T-helper 17 cell (primary cell): ENCODE data around the gene CDK17. TPM values are rescaled to one million over a fixed set of nuclear protein-coding genes. Genes with fewer than 3 reads are reported as not detected.
"Not testable (repeated sequence)": the region's sequence is repeated elsewhere in the genome, so short reads cannot be mapped to it uniquely, and the experiment has no call there.

Experiments used
- ATAC-seq: fragments of 150-1000 bp; cut with Tn5 transposase; 2 replicates; pipeline ENCODE4 v1.10.0; 2021; ENCODE audit warnings: mild to moderate bottlenecking, moderate library complexity
- DNase-seq, 3 donors: peaks; one replicate each; pipeline versions ENCODE4 v3.0.0 to v3.0.0-alpha.2; 2020 to 2021
- H3K9me3 ChIP-seq: one replicate; pipeline ENCODE4 v1.7.0; 2013; ENCODE audit warnings: low read length, mild to moderate bottlenecking; ENCODE audit not compliant: control insufficient read depth, poor library complexity, severe bottlenecking
- H3K27ac Mint-ChIP-seq: one replicate; pipeline ENCODE4 v1.8.0; 2022; ENCODE audit warnings: mild to moderate bottlenecking, moderate library complexity, mixed read lengths
- H3K27me3 Mint-ChIP-seq: one replicate; pipeline ENCODE4 v1.8.0; 2022; ENCODE audit warnings: mixed read lengths
- H3K36me3 Mint-ChIP-seq: one replicate; pipeline ENCODE4 v1.8.0; 2022; ENCODE audit warnings: low read depth, mixed read lengths
- H3K4me1 Mint-ChIP-seq: one replicate; pipeline ENCODE4 v1.8.0; 2022; ENCODE audit warnings: mild to moderate bottlenecking, mixed read lengths
- H3K4me3 Mint-ChIP-seq: one replicate; pipeline ENCODE4 v1.8.0; 2022; ENCODE audit warnings: mild to moderate bottlenecking, moderate library complexity, mixed read lengths
- total RNA-seq, 4 donors: library from RNA in 2 of 4; stranded (reverse) in 2 of 4; gene quantifications; one replicate each; pipeline ENCODE4 v1.2.3 and lab custom pipeline; 2022 to 2026

CDK17 gene
- total RNA-seq, 2 donors from 2014 or later = 123 to 131 TPM

DNA sequence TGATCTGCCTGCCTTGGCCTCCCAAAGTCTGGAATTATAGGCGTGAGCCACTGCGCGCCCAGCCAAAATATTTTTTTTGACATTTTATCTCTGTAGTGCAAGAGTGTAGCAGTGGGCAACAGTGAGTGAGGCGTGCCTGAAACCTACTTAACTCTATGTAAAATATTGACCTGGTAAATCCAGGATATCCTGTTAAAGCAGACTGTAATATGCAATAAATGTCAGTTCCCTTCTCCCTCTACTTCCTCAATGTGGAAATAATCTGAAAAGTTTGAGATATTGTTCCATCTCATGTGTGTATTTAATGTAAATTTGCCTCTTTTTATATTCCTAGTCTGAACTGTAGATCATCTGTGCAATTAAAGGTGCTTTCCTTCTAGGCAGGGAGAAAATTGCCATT, 9.5 kb upstream of the CDK17 start:
- Mint-ChIP-seq H3K36me3 (peaks cover 2% of the 10 kb centered on the region), H3K27me3 (no peaks in the 10 kb centered on the region), H3K27ac (no peak overlapping the region), H3K4me1 (peaks cover 11% of the 10 kb centered on the region), H3K4me3 (no peak overlapping the region)
- ATAC-seq (no peak), DNase-seq (no peak)
- no peaks in the 10 kb centered on the region for H3K9me3 ChIP-seq

DNA sequence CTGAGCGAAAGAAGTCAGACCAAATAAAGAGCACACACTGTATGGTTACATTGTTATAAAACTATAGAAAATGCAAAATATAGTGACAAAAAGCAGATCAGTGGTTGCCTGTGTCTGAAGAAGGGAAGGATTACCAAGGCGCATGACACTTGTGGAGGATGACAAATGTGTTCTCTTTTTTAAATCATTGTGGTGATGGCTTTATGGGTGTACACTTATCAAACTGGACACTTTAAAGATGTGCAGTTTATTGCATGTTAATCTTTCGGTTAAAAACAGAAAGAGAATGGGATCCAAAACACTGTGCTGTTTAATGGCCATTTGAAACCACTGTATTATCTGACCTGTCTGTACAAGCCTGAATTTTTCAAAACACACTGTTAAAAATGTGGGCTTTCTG, 8.8 kb upstream of the CDK17 start:
- H3K9me3 ChIP-seq = no peaks in the 10 kb centered on the region
- Mint-ChIP-seq H3K27me3 (no peaks in the 10 kb centered on the region), H3K36me3 (peaks cover 2% of the 10 kb centered on the region), H3K4me3 (no peak overlapping the region), H3K4me1 (peaks cover 11% of the 10 kb centered on the region), H3K27ac (no peak overlapping the region)
- DNase-seq (no peak), ATAC-seq (no peak)

- H3K27me3 Mint-ChIP-seq, H3K27ac Mint-ChIP-seq, DNase-seq, H3K9me3 ChIP-seq, H3K36me3 Mint-ChIP-seq, H3K4me1 Mint-ChIP-seq: not testable (repeated sequence)
- peak; percentile 58 for ATAC-seq
- peak overlapping the region; percentile 7 for H3K4me3 Mint-ChIP-seq
These were observed 7.3 kb upstream of the CDK17 start for GRCh38 chr12:96407429-96408097.

- DNase-seq = no peak
- H3K4me3 Mint-ChIP-seq = no peak overlapping the region
- no peaks in the 10 kb centered on the region for H3K36me3 Mint-ChIP-seq
- ATAC-seq = no peak
- H3K27me3 Mint-ChIP-seq = no peaks in the 10 kb centered on the region
- peaks cover 14% of the 10 kb centered on the region for H3K4me1 Mint-ChIP-seq
- no peaks in the 10 kb centered on the region for H3K9me3 ChIP-seq
- no peak overlapping the region for H3K27ac Mint-ChIP-seq
These were observed 4.5 kb upstream of the CDK17 start for GRCh38 chr12:96404696-96405095.

DNA sequence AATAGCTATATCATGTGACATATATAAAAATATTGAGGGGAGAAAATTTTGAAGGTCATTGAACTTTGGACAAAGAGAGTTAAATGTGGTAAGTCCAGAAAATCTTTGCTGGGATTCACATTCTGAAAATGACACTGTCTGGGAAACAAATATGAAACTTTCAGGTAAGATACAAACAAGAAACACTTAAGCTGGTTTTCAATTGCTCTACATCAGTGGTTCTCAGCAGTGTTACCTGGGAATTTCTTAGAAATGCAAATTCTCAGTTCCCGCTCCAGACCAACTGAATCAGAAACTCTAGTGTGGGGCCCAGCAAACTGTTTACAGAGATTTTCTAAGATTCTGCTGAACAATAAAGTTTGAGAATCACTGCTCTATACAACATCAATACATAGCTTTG, 3.6 kb upstream of the CDK17 start:
- no peak overlapping the region for H3K27ac Mint-ChIP-seq
- DNase-seq (no peak), ATAC-seq (no peak)
- H3K4me1 Mint-ChIP-seq = peaks cover 14% of the 10 kb centered on the region
- no peaks in the 10 kb centered on the region for H3K9me3 ChIP-seq
- no peak overlapping the region for H3K4me3 Mint-ChIP-seq
- no peaks in the 10 kb centered on the region for H3K27me3 Mint-ChIP-seq
- H3K36me3 Mint-ChIP-seq = no peaks in the 10 kb centered on the region

- not testable (repeated sequence) for H3K4me3 Mint-ChIP-seq, H3K27me3 Mint-ChIP-seq, H3K9me3 ChIP-seq, H3K27ac Mint-ChIP-seq, H3K36me3 Mint-ChIP-seq, ATAC-seq, DNase-seq
- peaks cover 18% of the 10 kb centered on the region for H3K4me1 Mint-ChIP-seq
These were observed 2.3 kb upstream of the CDK17 start for GRCh38 chr12:96402522-96402921.

DNA sequence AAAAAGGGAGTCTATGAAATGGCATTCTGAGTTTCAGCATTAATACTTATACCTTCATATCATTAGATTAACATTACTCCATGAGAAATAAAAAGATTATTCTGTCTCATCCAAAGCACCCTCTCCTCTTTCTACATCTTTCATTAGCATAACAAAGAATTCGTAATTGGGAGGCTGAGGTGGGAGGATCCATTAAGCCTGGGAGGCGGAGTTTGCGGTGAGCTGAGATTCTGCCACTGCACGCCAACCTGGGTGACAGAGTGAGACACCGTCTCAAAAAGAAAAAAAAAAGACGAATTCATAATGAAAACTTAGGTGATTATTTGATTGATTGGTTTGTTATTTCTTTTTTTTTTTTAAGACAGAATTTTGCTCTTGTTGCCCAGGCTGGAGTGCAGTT, 1.8 kb upstream of the CDK17 start:
- peak overlapping the region; percentile 12 for H3K4me3 Mint-ChIP-seq
- H3K27ac Mint-ChIP-seq = peak overlapping the region; percentile 97
- DNase-seq = peak in 1 of 3 donors; percentile 21
- H3K9me3 ChIP-seq = no peaks in the 10 kb centered on the region
- H3K27me3 Mint-ChIP-seq = no peaks in the 10 kb centered on the region
- no peaks in the 10 kb centered on the region for H3K36me3 Mint-ChIP-seq
- H3K4me1 Mint-ChIP-seq = peaks cover 20% of the 10 kb centered on the region
- no peak for ATAC-seq

DNA sequence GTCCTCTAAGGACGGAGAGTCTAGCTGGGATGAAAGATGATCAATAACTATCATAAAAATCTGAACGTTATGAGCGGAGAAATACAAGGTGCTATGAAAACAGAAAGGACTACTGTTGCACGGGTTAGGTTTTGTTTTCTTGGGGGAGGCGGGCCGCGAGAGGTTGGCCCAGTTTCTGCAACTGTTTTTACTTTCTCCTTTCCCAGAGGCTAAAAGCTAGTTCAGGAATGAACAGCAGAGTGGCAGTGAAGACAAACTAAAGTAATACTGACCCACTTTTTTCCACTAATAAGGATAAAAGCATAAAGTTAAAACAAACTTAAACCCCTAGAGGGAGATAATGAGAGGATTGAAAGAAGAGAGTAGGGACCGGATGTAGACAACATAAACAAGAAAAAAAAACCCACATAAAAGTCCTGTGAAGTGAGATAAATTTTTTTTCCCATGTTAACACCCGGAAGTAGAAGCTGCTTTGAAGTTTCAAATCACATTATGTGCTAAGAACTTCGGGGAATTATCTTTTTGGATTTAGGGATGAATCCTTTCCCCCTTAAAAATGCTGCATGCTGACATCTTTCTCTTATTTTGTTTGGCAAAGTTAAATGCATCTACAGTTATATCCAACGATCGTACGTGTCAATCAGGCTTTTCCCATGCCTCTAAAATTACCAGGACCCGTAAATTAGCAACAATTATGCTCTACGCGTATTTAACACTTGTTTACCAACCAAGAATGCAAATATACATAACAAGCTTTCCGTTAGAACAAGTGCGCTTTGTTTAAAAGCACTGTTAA, 1.0 kb upstream of the CDK17 start:
- H3K36me3 Mint-ChIP-seq = no peaks in the 10 kb centered on the region

GRCh38 chr12:96400631-96401075, 414 bp upstream of the CDK17 start:
- H3K4me1 Mint-ChIP-seq = peaks cover 28% of the 10 kb centered on the region
- no peaks in the 10 kb centered on the region for H3K27me3 Mint-ChIP-seq
- no peaks in the 10 kb centered on the region for H3K36me3 Mint-ChIP-seq

More for the DNA sequence above, 1.0 kb upstream of the CDK17 start:
- Mint-ChIP-seq H3K4me1 (peaks cover 25% of the 10 kb centered on the region), H3K4me3 (peak overlapping the region; percentile 96), H3K27me3 (no peaks in the 10 kb centered on the region), H3K27ac (peak overlapping the region; percentile 97)
- ATAC-seq (peak; percentile 29), DNase-seq (peak in 1 of 3 donors; percentile 27)
- no peaks in the 10 kb centered on the region for H3K9me3 ChIP-seq

GRCh38 chr12:96399120-96399918, 920 bp downstream of the CDK17 start:
- H3K27me3 Mint-ChIP-seq = no peaks in the 10 kb centered on the region
- peak overlapping the region; percentile 97 for H3K27ac Mint-ChIP-seq
- no peaks in the 10 kb centered on the region for H3K36me3 Mint-ChIP-seq
- H3K4me3 Mint-ChIP-seq = peak overlapping the region; percentile 96
- DNase-seq = peak; percentile 65 to 74 (median 71)
- no peaks in the 10 kb centered on the region for H3K9me3 ChIP-seq
- H3K4me1 Mint-ChIP-seq = peaks cover 31% of the 10 kb centered on the region
- peak; percentile 54 for ATAC-seq

More at GRCh38 chr12:96400631-96401075, 414 bp upstream of the CDK17 start:
- Mint-ChIP-seq H3K4me3 (peak overlapping the region; percentile 96), H3K27ac (peak overlapping the region; percentile 97)
- H3K9me3 ChIP-seq = no peaks in the 10 kb centered on the region
- ATAC-seq (peak; percentile 22), DNase-seq (no peak)

- peak overlapping the region; percentile 97 for H3K27ac Mint-ChIP-seq
- no peaks in the 10 kb centered on the region for H3K36me3 Mint-ChIP-seq
- H3K4me1 Mint-ChIP-seq = peaks cover 31% of the 10 kb centered on the region
- DNase-seq = no peak
- H3K27me3 Mint-ChIP-seq = no peaks in the 10 kb centered on the region
- H3K9me3 ChIP-seq = no peaks in the 10 kb centered on the region
- no peak for ATAC-seq
- H3K4me3 Mint-ChIP-seq = peak overlapping the region; percentile 96
These were observed 1.7 kb downstream of the CDK17 start for GRCh38 chr12:96398424-96399119.

GRCh38 chr12:96397756-96398423, 2.3 kb downstream of the CDK17 start:
- Mint-ChIP-seq H3K27me3 (no peaks in the 10 kb centered on the region), H3K27ac (peak overlapping the region; percentile 97), H3K4me3 (peak overlapping the region; percentile 96), H3K4me1 (peaks cover 31% of the 10 kb centered on the region), H3K36me3 (no peaks in the 10 kb centered on the region)
- no peaks in the 10 kb centered on the region for H3K9me3 ChIP-seq
- no peak for ATAC-seq
- no peak for DNase-seq
